HepG2 (cell line): ENCODE measurements around the gene MXI1. TPM values are rescaled to one million over a fixed set of nuclear protein-coding genes. Genes with fewer than 3 reads are reported as not detected.

Experiments used
- CHCHD3 ChIP-seq: sonication (generic); formaldehyde crosslinking; IDR thresholded peaks from 2 replicates; pipeline ENCODE4 v1.8.0; 2022; ENCODE audit warnings: mild to moderate bottlenecking, missing genetic modification reagents, moderate library complexity
- ESRRA ChIP-seq: sonication (generic); formaldehyde crosslinking; IDR thresholded peaks from 2 replicates; pipeline ENCODE4 v1.5.1; 2020; ENCODE audit warnings: mild to moderate bottlenecking, low read depth, missing genetic modification reagents
- GATA4 ChIP-seq: sonication (generic); IDR thresholded peaks from 2 replicates; pipeline ENCODE4 v1.6.1; 2016; ENCODE audit warnings: antibody characterized with exemption, low read depth, borderline replicate concordance
- GLI4 ChIP-seq: sonication (generic); formaldehyde crosslinking; IDR thresholded peaks from 2 replicates; pipeline ENCODE4 v1.5.1; 2020; ENCODE audit warnings: missing genetic modification reagents, mild to moderate bottlenecking, moderate library complexity, borderline replicate concordance
- GTF3A ChIP-seq: sonication (generic); formaldehyde crosslinking; conservative IDR thresholded peaks from 2 replicates; pipeline ENCODE4 v1.4.0; 2020; ENCODE audit warnings: mild to moderate bottlenecking, missing genetic modification reagents
- HDAC6 ChIP-seq: fragments of 200-600 bp; sonication (generic); IDR thresholded peaks from 2 replicates; pipeline ENCODE4 v1.7.0; 2017; ENCODE audit warnings: mild to moderate bottlenecking, antibody characterized with exemption, low read length, low read depth
- PITX1 ChIP-seq: sonication (generic); formaldehyde crosslinking; IDR thresholded peaks from 2 replicates; pipeline ENCODE4 v1.5.1; 2020; ENCODE audit warnings: mild to moderate bottlenecking, missing genetic modification reagents
- SCMH1 ChIP-seq: sonication (generic); formaldehyde crosslinking; IDR thresholded peaks from 2 replicates; pipeline ENCODE4 v1.9.0; 2021; ENCODE audit warnings: missing genetic modification reagents, mild to moderate bottlenecking, borderline replicate concordance
- TBX3 ChIP-seq: fragments of 450-650 bp; IDR thresholded peaks from 2 replicates; pipeline ENCODE4 v1.6.1; 2017; ENCODE audit warnings: antibody characterized with exemption, mild to moderate bottlenecking, inconsistent platforms, borderline replicate concordance
- THAP7 ChIP-seq: sonication (generic); formaldehyde crosslinking; IDR thresholded peaks from 2 replicates; pipeline ENCODE4 v1.8.1; 2023; ENCODE audit warnings: mild to moderate bottlenecking, missing genetic modification reagents
- THAP9 ChIP-seq: sonication (generic); formaldehyde crosslinking; IDR thresholded peaks from 2 replicates; pipeline ENCODE4; 2020; ENCODE audit warnings: missing genetic modification reagents, mild to moderate bottlenecking, borderline replicate concordance
- TMF1 ChIP-seq: sonication (generic); formaldehyde crosslinking; IDR thresholded peaks from 2 replicates; pipeline ENCODE4 v1.8.1; 2022; ENCODE audit warnings: low read depth, missing genetic modification reagents
- ZBTB39 ChIP-seq: sonication (generic); formaldehyde crosslinking; IDR thresholded peaks from 2 replicates; pipeline ENCODE4 v1.5.0; 2020; ENCODE audit warnings: missing genetic modification reagents
- ZNF235 ChIP-seq: sonication (generic); formaldehyde crosslinking; IDR thresholded peaks from 2 replicates; pipeline ENCODE4 v1.8.1; 2023; ENCODE audit warnings: mild to moderate bottlenecking, missing genetic modification reagents, borderline replicate concordance
- ZNF484 ChIP-seq: sonication (generic); formaldehyde crosslinking; IDR thresholded peaks from 2 replicates; pipeline ENCODE4 v1.5.1; 2020; ENCODE audit warnings: mild to moderate bottlenecking, low read depth, missing genetic modification reagents, borderline replicate concordance
- ZNF549 ChIP-seq: sonication (generic); formaldehyde crosslinking; IDR thresholded peaks from 2 replicates; pipeline ENCODE4 v1.5.0; 2020; ENCODE audit warnings: missing genetic modification reagents
- ZNF878 ChIP-seq: sonication (generic); formaldehyde crosslinking; IDR thresholded peaks from 2 replicates; pipeline ENCODE4 v1.8.1; 2023; ENCODE audit warnings: mild to moderate bottlenecking, missing genetic modification reagents, moderate library complexity
- polyA plus RNA-seq, 8 experiments: library from polyadenylated mRNA; depleted of rRNA in 3 of 8; stranded (reverse) in 7 of 8; unstranded in 1 of 8; fragments of >200 nt; fragmentation: Illumina TruSeq in 4 of 8; extraction: Trizol in 4 of 8; gene quantifications; 2 replicates each; pipeline versions ENCODE4 v1.2.1 to v1.2.3, GENCODE V29; 2011 to 2016; ENCODE audit warnings: low read depth in 4 of 8, missing spikeins in 1 of 8, mixed read lengths in 1 of 8; ENCODE audit not compliant: insufficient read depth in 1 of 8
- total RNA-seq, 5 experiments: library from RNA; depleted of rRNA; stranded (reverse); fragments of >200 nt; fragmentation: Illumina TruSeq; extraction: Trizol; gene quantifications; 2 replicates each; pipeline ENCODE4 v1.2.3, GENCODE V29; 2016; ENCODE audit warnings: low read depth in 1 of 5

MXI1 gene
- total and polyA plus RNA-seq, 2 of the 13 experiments (the other 11 are each of a cell fraction or from before 2014, with no cell fraction given) = 6.6 to 22.0 TPM

DNA sequence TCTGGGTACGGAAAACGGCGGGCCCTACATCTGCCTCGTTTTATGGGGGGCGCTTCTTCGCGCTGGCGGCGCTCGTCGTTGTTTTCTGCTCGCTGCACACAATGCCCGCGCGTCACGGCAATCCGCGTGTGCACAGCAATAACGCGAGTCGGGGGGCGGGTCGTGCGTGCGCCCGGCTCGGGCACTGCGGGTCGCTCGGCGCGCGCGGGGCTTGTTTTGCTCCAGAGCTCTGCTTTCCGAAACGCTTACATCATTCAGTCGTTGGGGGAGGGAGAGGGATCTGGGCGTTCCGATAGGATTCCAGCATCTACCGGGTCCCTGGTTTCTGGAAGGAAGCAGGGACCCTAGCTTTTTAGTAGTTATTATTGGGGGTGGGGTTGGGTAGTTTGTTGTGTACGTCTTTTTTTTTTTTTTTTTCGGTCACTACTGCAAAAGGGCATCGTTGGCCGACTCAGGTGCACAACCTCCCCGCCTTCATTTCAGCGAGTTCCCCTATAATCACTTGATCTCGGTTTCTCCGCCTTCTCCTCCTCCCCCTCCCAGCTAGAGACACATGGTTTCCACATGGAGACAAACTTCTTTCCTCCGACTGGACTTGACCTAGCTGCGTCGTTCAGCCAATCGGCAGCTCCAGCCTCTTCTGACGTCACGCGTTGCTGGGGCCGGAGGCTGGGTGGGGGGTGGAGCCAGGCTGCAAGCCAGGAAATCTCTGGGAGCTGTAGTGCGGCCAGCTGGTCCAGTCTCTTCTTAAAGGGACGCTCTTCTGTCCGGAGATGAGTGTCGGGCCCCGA lies 3.5 kb downstream of the MXI1 start (continued):
- TF ChIP-seq THAP9 (CRISPR knock-in tag) (no peak; the same call in 1 of the 2 replicates), TMF1 (CRISPR knock-in tag) (peak; percentile 58; the same call in 1 of the 2 replicates), TBX3 (no peak), PITX1 (CRISPR knock-in tag) (peak; percentile 18; the same call in 1 of the 2 replicates), ESRRA (CRISPR knock-in tag) (no peak), ZNF878 (no peak), GLI4 (CRISPR knock-in tag) (no peak), HDAC6 (no peak), SCMH1 (CRISPR knock-in tag) (no peak), GATA4 (no peak; the same call in 1 of the 2 replicates), ZBTB39 (no peak), GTF3A (no peak), ZNF484 (CRISPR knock-in tag) (no peak), THAP7 (no peak), ZNF235 (no peak), CHCHD3 (no peak), ZNF549 (CRISPR knock-in tag) (no peak)
